Ishikawa (cell line): ENCODE measurements around the gene TXNDC2.

Experiments
- EP300 ChIP-seq: IDR thresholded peaks from 2 replicates; pipeline ENCODE4 v1.6.1; 2012; ENCODE audit warnings: borderline replicate concordance
- NFIC ChIP-seq: IDR thresholded peaks from 2 replicates; pipeline ENCODE4 v1.6.1; 2012
- RAD21 ChIP-seq: IDR thresholded peaks from 2 replicates; pipeline ENCODE4 v1.6.1; 2012; ENCODE audit warnings: low read depth
- ZBTB7A ChIP-seq: IDR thresholded peaks from 2 replicates; pipeline ENCODE4 v1.6.1; 2012; ENCODE audit warnings: low read depth

DNA sequence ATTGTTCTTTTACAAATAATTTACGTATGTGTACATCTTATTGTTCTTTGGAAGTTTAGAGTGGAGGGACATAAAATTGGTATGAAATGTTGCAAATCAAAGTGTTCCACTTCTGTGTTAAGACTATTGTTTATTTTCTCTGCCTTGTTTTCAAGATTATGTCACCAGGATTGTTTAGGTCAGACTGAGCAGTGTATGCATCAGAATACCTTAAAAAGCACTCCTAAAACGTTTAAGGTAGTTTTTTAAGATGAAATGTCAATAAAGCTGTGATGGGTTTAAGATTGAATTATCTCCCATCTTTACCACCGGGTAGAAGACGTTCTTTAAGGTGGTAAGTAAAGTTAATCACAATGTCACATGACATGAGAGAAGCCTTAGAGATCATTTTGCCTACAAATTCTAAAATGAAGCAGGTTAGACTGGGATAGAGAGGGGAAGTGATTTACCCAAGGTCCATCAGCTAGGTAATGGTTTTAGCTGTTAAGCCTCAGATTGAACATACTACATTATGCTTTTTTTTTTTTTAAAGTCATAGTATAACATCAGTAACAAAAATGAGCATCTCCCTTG is 38.7 kb downstream of the TXNDC2 start:
- no peak for TF ChIP-seq NFIC
- TF ChIP-seq RAD21 = no peak
- no peak for TF ChIP-seq ZBTB7A
- no peak for TF ChIP-seq EP300
